OCI-LY1 (cell line): ENCODE measurements around the gene PSMG4.

Experiments used
- H2AFZ ChIP-seq: fragments of 200-600 bp; sonication (generic), shearing (Covaris generic); 2 replicates; pipeline ENCODE4 v1.6.0; 2014; ENCODE audit warnings: antibody characterized with exemption, mild to moderate bottlenecking, low read length
- H3F3A ChIP-seq: fragments of 200-600 bp; sonication (generic), shearing (Covaris generic); 2 replicates; pipeline ENCODE4 v1.6.0; 2014; ENCODE audit warnings: mild to moderate bottlenecking, antibody characterized with exemption, low read length, moderate library complexity; ENCODE audit not compliant: insufficient read depth
- H3K27ac ChIP-seq: fragments of 200-600 bp; sonication (generic); 2 replicates; pipeline ENCODE4 v1.5.1; 2014; ENCODE audit warnings: low read length, mixed run types, mild to moderate bottlenecking, low read depth; ENCODE audit not compliant: poor library complexity, severe bottlenecking
- H3K27me3 ChIP-seq: fragments of 200-600 bp; sonication (generic); 2 replicates; pipeline ENCODE4 v1.6.0; 2014; ENCODE audit warnings: antibody characterized with exemption, mild to moderate bottlenecking, low read length, moderate library complexity; ENCODE audit not compliant: insufficient read depth
- H3K36me3 ChIP-seq: fragments of 200-600 bp; sonication (generic); 2 replicates; pipeline ENCODE4 v1.6.1; 2014; ENCODE audit warnings: mild to moderate bottlenecking, antibody characterized with exemption, low read length, moderate library complexity, mixed read lengths; ENCODE audit not compliant: insufficient read depth
- H3K4me1 ChIP-seq: fragments of 200-600 bp; sonication (generic); 2 replicates; pipeline ENCODE4 v1.5.1; 2014; ENCODE audit warnings: mild to moderate bottlenecking, low read length, moderate library complexity; ENCODE audit not compliant: insufficient read depth, severe bottlenecking
- H3K4me2 ChIP-seq: fragments of 200-600 bp; sonication (generic), shearing (Covaris generic); 2 replicates; pipeline ENCODE4 v1.6.1; 2014; ENCODE audit warnings: low read length
- H3K4me3 ChIP-seq: fragments of 200-600 bp; sonication (generic); 2 replicates; pipeline ENCODE4 v1.5.1; 2014; ENCODE audit warnings: low read length, low read depth, mild to moderate bottlenecking, mixed read lengths; ENCODE audit not compliant: poor library complexity, severe bottlenecking
- H3K79me2 ChIP-seq: fragments of 200-600 bp; shearing (Covaris generic); 2 replicates; pipeline ENCODE4 v1.6.1; 2016; ENCODE audit warnings: mixed run types, low read length, mixed read lengths; ENCODE audit not compliant: insufficient read depth
- H3K9ac ChIP-seq: fragments of 200-600 bp; sonication (generic), shearing (Covaris generic); 2 replicates; pipeline ENCODE4 v1.6.1; 2014; ENCODE audit warnings: mild to moderate bottlenecking, low read length, mixed read lengths
- H3K9me2 ChIP-seq: fragments of 200-600 bp; sonication (generic), shearing (Covaris generic); 2 replicates; pipeline ENCODE4 v1.6.1; 2014; ENCODE audit warnings: low read depth, mild to moderate bottlenecking, low read length, mixed read lengths
- H3K9me3 ChIP-seq: fragments of 200-600 bp; shearing (Covaris generic); 2 replicates; pipeline ENCODE4 v1.6.1; 2014; ENCODE audit warnings: low read length, mixed read lengths
- H4K20me1 ChIP-seq: fragments of 200-600 bp; sonication (generic), shearing (Covaris generic); 2 replicates; pipeline ENCODE4 v1.6.0; 2016; ENCODE audit warnings: mild to moderate bottlenecking, low read length; ENCODE audit not compliant: insufficient read depth
- CTCF ChIP-seq: fragments of 200-600 bp; sonication (generic), shearing (Covaris generic); IDR thresholded peaks from 2 replicates; pipeline ENCODE4 v1.5.1; 2017; ENCODE audit warnings: mild to moderate bottlenecking, antibody characterized with exemption, low read length, moderate library complexity, mixed read lengths
- EZH2 ChIP-seq: fragments of 200-600 bp; sonication (generic), shearing (Covaris generic); IDR thresholded peaks from 2 replicates; pipeline ENCODE4 v1.8.0; 2017; ENCODE audit warnings: borderline replicate concordance, mixed run types, mild to moderate bottlenecking, antibody characterized with exemption, low read length, moderate library complexity, mixed read lengths

PSMG4 gene

GRCh38 chr6:3247255-3248146, 11.2 kb upstream of the PSMG4 start:
- no peaks in the 10 kb centered on the region for H4K20me1 ChIP-seq
- no peak overlapping the region for H3K4me3 ChIP-seq
- H3K4me2 ChIP-seq, result no peak overlapping the region
- no peaks in the 10 kb centered on the region for H3K79me2 ChIP-seq
- H3K27me3 ChIP-seq, result peaks cover 15% of the 10 kb centered on the region
- no peaks in the 10 kb centered on the region for H3K9me3 ChIP-seq
- no peak overlapping the region for H2AFZ ChIP-seq
- H3K9me2 ChIP-seq, result no peaks in the 10 kb centered on the region
- no peaks in the 10 kb centered on the region for H3F3A ChIP-seq
- H3K27ac ChIP-seq, result no peak overlapping the region
- no peaks in the 10 kb centered on the region for H3K4me1 ChIP-seq
- no peak overlapping the region for H3K9ac ChIP-seq
- no peaks in the 10 kb centered on the region for H3K36me3 ChIP-seq
- TF ChIP-seq EZH2 (no peak), CTCF (no peak)

GRCh38 chr6:3249821-3250220, 8.9 kb upstream of the PSMG4 start:
- Histone ChIP-seq H3K9me2 (no peaks in the 10 kb centered on the region), H3K9me3 (no peaks in the 10 kb centered on the region), H3K4me1 (no peaks in the 10 kb centered on the region), H3K27ac (no peak overlapping the region), H4K20me1 (no peaks in the 10 kb centered on the region), H3K36me3 (no peaks in the 10 kb centered on the region), H2AFZ (no peak overlapping the region), H3K27me3 (peaks cover 9% of the 10 kb centered on the region), H3K4me3 (no peak overlapping the region), H3K79me2 (no peaks in the 10 kb centered on the region), H3F3A (no peaks in the 10 kb centered on the region), H3K4me2 (no peak overlapping the region), H3K9ac (no peak overlapping the region)
- no peak for TF ChIP-seq EZH2
- no peak for TF ChIP-seq CTCF

DNA sequence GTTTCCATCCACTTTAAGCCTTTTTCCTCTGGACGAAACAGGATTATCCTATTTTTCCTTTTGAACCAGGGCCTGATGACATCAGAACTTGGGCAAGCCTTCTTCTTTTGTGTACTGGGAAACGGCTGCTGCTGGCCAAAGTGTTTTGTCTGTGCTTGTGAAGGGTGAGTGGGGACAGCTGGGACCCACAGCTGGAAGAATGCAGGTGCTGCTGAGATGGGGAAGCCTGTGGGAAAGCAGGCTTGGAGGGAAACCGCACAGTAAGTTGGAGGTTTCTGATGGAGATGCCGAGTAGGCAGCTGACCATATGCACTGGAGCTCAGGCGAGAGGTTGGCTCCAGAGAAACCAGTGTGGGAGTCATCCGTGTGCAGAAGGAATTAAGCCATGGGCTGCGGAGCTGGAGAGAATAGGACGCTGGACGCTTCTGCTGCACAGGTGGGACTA, 8.5 kb upstream of the PSMG4 start:
- H3K9me2 ChIP-seq, result no peaks in the 10 kb centered on the region
- H3K27me3 ChIP-seq, result peaks cover 9% of the 10 kb centered on the region
- no peaks in the 10 kb centered on the region for H3K36me3 ChIP-seq
- H3K27ac ChIP-seq, result no peak overlapping the region
- H3K4me2 ChIP-seq, result no peak overlapping the region
- H3K79me2 ChIP-seq, result no peaks in the 10 kb centered on the region
- H3K9ac ChIP-seq, result no peak overlapping the region
- H3K4me1 ChIP-seq, result no peaks in the 10 kb centered on the region
- no peak for TF ChIP-seq CTCF
- no peak for TF ChIP-seq EZH2
- H2AFZ ChIP-seq, result no peak overlapping the region
- H3K4me3 ChIP-seq, result no peak overlapping the region
- H3K9me3 ChIP-seq, result no peaks in the 10 kb centered on the region
- no peaks in the 10 kb centered on the region for H3F3A ChIP-seq
- no peaks in the 10 kb centered on the region for H4K20me1 ChIP-seq
